ENCODE data around the gene FHIP1A.

FHIP1A gene

DNA sequence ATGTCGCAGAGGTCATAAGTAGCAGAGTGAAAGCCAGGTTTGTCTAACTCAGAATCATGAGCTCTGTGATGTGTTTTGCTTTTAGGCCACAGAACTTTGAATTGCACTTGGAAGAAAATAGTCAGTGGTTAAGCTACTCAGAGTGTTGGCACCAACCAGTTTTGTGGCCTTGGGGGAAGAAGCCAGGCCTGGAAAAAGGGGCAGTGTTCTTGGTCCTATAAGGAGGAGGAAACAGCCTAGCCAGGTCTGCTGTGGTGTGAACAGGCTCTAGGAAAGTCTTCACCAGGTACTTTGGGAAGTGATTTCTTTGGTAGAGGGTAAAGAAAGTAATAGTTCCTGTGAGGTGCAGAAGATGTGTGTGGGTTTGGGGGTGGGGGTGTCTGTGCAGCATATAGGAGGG lies 49.2 kb downstream of the FHIP1A start:
- DNase-seq (ENCODE audit: low read depth, low spot score): no peak
